ENCODE data around the gene NAP1L4. TPM values are rescaled to one million over a fixed set of nuclear protein-coding genes. Genes with fewer than 3 reads are reported as not detected.

The NAP1L4 gene
- total RNA-seq, 1 experiment from 2014 or later, result 184 TPM

GRCh38 chr11:2926611-2927051 is 65.5 kb downstream of the NAP1L4 start:
- ChIA-PET POLR2A (ENCODE audit: low non-redundant PET) (no interaction called here), CTCF (no interaction called here)
- DNase-seq (ENCODE audit: low spot score), result no peak
- H3K4me1 ChIP-seq (ENCODE audit: insufficient read depth, low read length, poor library complexity, severe bottlenecking), result peaks cover 16% of the 10 kb centered on the region
- intact Hi-C loops (cut with micrococcal nuclease; ENCODE audit: unreplicated experiment), result no loop called here
- BruUV-seq (replicated peaks), result no TSS peak
- H3K4me3 ChIP-seq (ENCODE audit: low read depth, low read length, poor library complexity, severe bottlenecking), result no peak overlapping the region
- no peaks in the 10 kb centered on the region for H3K36me3 ChIP-seq (ENCODE audit: insufficient read depth, low read length, poor library complexity, severe bottlenecking)
- no peaks in the 10 kb centered on the region for H3K27me3 ChIP-seq (replicated peaks; ENCODE audit: insufficient read depth, low read depth, low read length, poor library complexity)
- H3K9me3 ChIP-seq (ENCODE audit: low read depth, low read length, poor library complexity, severe bottlenecking), result no peaks in the 10 kb centered on the region
- no peak overlapping the region for H3K27ac ChIP-seq (ENCODE audit: low read depth, low read length, poor library complexity, severe bottlenecking)
- no peak for TF ChIP-seq EZH2 (IDR thresholded peaks at IDR 0.05; ENCODE audit: borderline replicate concordance, low read depth, low read length, poor library complexity, severe bottlenecking)
- TF ChIP-seq, protein P1, sequence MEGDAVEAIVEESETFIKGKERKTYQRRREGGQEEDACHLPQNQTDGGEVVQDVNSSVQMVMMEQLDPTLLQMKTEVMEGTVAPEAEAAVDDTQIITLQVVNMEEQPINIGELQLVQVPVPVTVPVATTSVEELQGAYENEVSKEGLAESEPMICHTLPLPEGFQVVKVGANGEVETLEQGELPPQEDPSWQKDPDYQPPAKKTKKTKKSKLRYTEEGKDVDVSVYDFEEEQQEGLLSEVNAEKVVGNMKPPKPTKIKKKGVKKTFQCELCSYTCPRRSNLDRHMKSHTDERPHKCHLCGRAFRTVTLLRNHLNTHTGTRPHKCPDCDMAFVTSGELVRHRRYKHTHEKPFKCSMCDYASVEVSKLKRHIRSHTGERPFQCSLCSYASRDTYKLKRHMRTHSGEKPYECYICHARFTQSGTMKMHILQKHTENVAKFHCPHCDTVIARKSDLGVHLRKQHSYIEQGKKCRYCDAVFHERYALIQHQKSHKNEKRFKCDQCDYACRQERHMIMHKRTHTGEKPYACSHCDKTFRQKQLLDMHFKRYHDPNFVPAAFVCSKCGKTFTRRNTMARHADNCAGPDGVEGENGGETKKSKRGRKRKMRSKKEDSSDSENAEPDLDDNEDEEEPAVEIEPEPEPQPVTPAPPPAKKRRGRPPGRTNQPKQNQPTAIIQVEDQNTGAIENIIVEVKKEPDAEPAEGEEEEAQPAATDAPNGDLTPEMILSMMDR (conservative IDR thresholded peaks at IDR 0.05; ENCODE audit: low read depth, low read length), result no peak

GRCh38 chr11:2924821-2925675 is 67.1 kb downstream of the NAP1L4 start:
- no TSS peak for BruUV-seq (replicated peaks)
- intact Hi-C loops (cut with micrococcal nuclease; ENCODE audit: unreplicated experiment), result no loop called here
- Histone ChIP-seq H3K27ac (ENCODE audit: low read depth, low read length, poor library complexity, severe bottlenecking) (no peak overlapping the region), H3K9me3 (ENCODE audit: low read depth, low read length, poor library complexity, severe bottlenecking) (no peaks in the 10 kb centered on the region), H3K4me3 (ENCODE audit: low read depth, low read length, poor library complexity, severe bottlenecking) (no peak overlapping the region), H3K36me3 (ENCODE audit: insufficient read depth, low read length, poor library complexity, severe bottlenecking) (no peaks in the 10 kb centered on the region), H3K27me3 (replicated peaks; ENCODE audit: insufficient read depth, low read depth, low read length, poor library complexity) (no peaks in the 10 kb centered on the region), H3K4me1 (ENCODE audit: insufficient read depth, low read length, poor library complexity, severe bottlenecking) (peaks cover 11% of the 10 kb centered on the region)
- TF ChIP-seq EZH2 (IDR thresholded peaks at IDR 0.05; ENCODE audit: borderline replicate concordance, low read depth, low read length, poor library complexity, severe bottlenecking), result no peak
- TF ChIP-seq, protein P1 (conservative IDR thresholded peaks at IDR 0.05; ENCODE audit: low read depth, low read length), result no peak
- ChIA-PET POLR2A (ENCODE audit: low non-redundant PET) (no interaction called here), CTCF (no interaction called here)
- DNase-seq (ENCODE audit: low spot score), result no peak

- CTCF ChIA-PET, result no interaction called here
- no peaks in the 10 kb centered on the region for H3K36me3 ChIP-seq (ENCODE audit: insufficient read depth, low read length, poor library complexity, severe bottlenecking)
- H3K4me1 ChIP-seq (ENCODE audit: insufficient read depth, low read length, poor library complexity, severe bottlenecking), result peaks cover 6% of the 10 kb centered on the region
- no TSS peak for BruUV-seq (replicated peaks)
- H3K27me3 ChIP-seq (replicated peaks; ENCODE audit: insufficient read depth, low read depth, low read length, poor library complexity), result no peaks in the 10 kb centered on the region
- H3K9me3 ChIP-seq (ENCODE audit: low read depth, low read length, poor library complexity, severe bottlenecking), result no peaks in the 10 kb centered on the region
- no peak for TF ChIP-seq EZH2 (IDR thresholded peaks at IDR 0.05; ENCODE audit: borderline replicate concordance, low read depth, low read length, poor library complexity, severe bottlenecking)
- TF ChIP-seq, protein P1 (conservative IDR thresholded peaks at IDR 0.05; ENCODE audit: low read depth, low read length), result no peak
- intact Hi-C loops (cut with micrococcal nuclease; ENCODE audit: unreplicated experiment), result no loop called here
- H3K4me3 ChIP-seq (ENCODE audit: low read depth, low read length, poor library complexity, severe bottlenecking), result no peak overlapping the region
- H3K27ac ChIP-seq (ENCODE audit: low read depth, low read length, poor library complexity, severe bottlenecking), result no peak overlapping the region
- no peak for DNase-seq (ENCODE audit: low spot score)
- POLR2A ChIA-PET (ENCODE audit: low non-redundant PET), result no interaction called here
These were observed 67.7 kb downstream of the NAP1L4 start for GRCh38 chr11:2924381-2924780.
